ENCODE data around the gene VAMP8. TPM values are rescaled to one million over a fixed set of nuclear protein-coding genes. Genes with fewer than 3 reads are reported as not detected.
A peak's percentile ranks its signal among the peaks of the same experiment; 100 is the strongest.
"Not testable (repeated sequence)": the region's sequence is repeated elsewhere in the genome, so short reads cannot be mapped to it uniquely, and the experiment has no call there.

VAMP8 gene
- total and polyA plus RNA-seq, 2 donors (not counting 1 experiment from before 2014, with no cell fraction given), result 2.3 to 80.6 TPM

DNA sequence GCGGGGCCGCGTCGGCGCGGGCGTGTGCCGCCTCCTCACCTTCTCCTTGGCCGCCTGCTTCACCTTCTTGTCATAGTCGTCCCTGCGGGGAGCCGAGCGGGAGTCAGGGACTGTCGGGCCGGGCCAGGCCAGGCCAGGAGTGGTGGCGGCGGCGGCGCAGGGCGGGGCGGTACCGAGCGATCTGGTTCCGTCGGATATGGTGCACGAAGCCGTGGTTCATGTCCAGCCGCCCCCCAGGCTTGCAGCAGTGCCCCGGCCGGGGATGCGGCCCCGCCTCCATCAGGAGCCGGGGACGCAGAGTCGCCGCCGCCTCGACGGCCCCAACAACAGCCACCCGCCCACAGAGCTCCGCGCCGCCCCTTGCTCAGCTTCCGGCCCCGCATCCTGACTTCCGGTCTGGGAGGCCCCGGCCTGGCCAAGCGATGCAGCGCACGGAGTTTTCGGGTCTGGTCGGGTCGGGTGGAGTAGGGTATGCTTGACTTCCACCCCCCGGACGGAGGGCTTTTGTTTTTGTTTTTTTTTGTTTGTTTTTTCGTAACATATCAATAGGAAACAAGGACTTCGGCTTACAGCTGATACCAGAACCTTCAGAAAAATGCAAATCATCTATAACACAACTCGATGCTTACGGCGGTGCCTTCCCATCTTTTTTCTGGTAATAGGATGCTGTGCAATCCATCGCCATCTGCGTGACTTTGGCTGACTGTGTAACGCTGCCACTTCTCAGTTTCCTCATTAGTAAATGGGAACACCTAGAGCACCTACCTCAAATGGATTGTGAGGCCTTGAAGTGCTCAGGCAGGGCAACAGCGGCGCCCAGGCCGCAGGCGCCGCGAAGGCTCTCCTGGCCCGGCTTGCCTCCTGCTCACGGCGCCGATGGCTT lies 34.6 kb downstream of the VAMP8 start, which contains the start of gene C2orf68:
Gene C2orf68 (minus strand): TSS at position 362 of the 883 bp plus-strand sequence. CDS start 82 bp downstream, at position 280.
- TF ChIP-seq CTCF (conservative IDR thresholded peaks at IDR 0.05 in 1 of 2, IDR thresholded peaks at IDR 0.05 in 1 of 2; ENCODE audit: low read depth in 1 of 2, low read length in 2 of 2) (no peak), EZH2 (IDR thresholded peaks at IDR 0.05; ENCODE audit: low read length, missing control alignments) (no peak)
- peak within 1 kb of the TSS; percentile 73 for H3K9ac ChIP-seq (ENCODE audit: insufficient read depth, low read length)

DNA sequence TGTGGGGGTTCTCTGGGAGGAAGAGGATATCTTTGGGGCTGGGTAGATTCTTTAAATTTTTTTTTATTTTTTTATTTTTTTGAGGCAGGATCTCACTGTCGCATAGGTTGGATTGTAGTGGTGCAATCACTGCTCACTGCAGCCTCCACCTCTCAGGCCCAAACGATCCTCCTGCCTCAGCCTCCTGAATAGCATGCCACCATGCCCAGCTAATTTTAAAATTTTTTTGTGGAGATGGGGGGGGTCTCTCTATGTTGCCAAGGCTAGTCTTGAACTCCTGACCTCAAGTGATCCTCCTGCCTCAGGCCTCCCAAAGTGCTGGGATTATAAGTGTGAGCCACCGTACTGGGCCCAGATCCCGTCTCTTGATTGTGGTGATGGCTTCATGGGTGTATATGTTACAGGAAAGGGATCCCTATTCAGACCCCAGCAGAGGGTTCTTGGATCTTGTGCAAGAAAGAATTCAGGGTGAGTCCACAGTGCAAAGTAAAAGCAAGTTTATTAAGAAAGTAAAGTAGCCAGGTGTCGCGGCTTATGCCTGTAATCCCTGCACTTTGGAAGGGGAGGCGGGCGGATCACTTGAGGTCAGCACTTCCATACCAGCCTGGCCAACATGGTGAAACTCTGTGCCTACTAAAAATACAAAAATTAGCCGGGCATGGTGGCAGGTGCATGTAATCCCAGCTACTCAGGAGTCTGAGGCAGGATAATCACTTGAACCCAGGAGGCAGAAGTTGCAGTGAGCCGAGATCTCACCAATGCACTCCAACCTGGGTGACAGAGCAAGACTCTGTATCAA lies 36.5 kb downstream of the VAMP8 start:
- Histone ChIP-seq H3K9ac (ENCODE audit: insufficient read depth, low read length) (no peak overlapping the region), H2AFZ (ENCODE audit: low read length) (no peak overlapping the region), H3K79me2 (ENCODE audit: control insufficient read depth, insufficient read depth, low read length) (peaks cover 35% of the 10 kb centered on the region), H4K20me1 (ENCODE audit: control insufficient read depth, extremely low read depth, insufficient read depth, low read length) (peaks cover 3% of the 10 kb centered on the region), H3K27ac (ENCODE audit: insufficient read depth, low read length) (no peak overlapping the region), H3K4me2 (ENCODE audit: extremely low read depth, insufficient read depth, low read length) (no peak overlapping the region), H3K36me3 (ENCODE audit: control insufficient read depth, insufficient read depth, low read length) (peaks cover 5% of the 10 kb centered on the region), H3K27me3 (ENCODE audit: control insufficient read depth, insufficient read depth, low read length) (no peaks in the 10 kb centered on the region), H3K9me3 (ENCODE audit: control insufficient read depth, insufficient read depth, low read depth, low read length) (no peaks in the 10 kb centered on the region), H3K4me1 (ENCODE audit: control insufficient read depth, extremely low read depth, insufficient read depth, low read length) (peaks cover 15% of the 10 kb centered on the region), H3K4me3 (replicated peaks in 1 of 4; ENCODE audit: control extremely low read depth in 1 of 4, insufficient read depth in 1 of 4, low read depth in 3 of 4, low read length in 4 of 4) (no peak overlapping the region)
- no peak for TF ChIP-seq EZH2 (IDR thresholded peaks at IDR 0.05; ENCODE audit: low read length, missing control alignments)
- TF ChIP-seq CTCF (conservative IDR thresholded peaks at IDR 0.05 in 1 of 2, IDR thresholded peaks at IDR 0.05 in 1 of 2; ENCODE audit: low read depth in 1 of 2, low read length in 2 of 2), result no peak
- no peak for DNase-seq (ENCODE audit: low read depth in 2 of 2)

More for the DNA sequence above, 34.6 kb downstream of the VAMP8 start, which contains the start of gene C2orf68:
- Histone ChIP-seq H2AFZ (ENCODE audit: low read length) (peak within 1 kb of the TSS; percentile 95), H3K9me3 (ENCODE audit: control insufficient read depth, insufficient read depth, low read depth, low read length) (no peaks in the 10 kb centered on the region), H4K20me1 (ENCODE audit: control insufficient read depth, extremely low read depth, insufficient read depth, low read length) (no peaks in the 10 kb centered on the region), H3K4me1 (ENCODE audit: control insufficient read depth, extremely low read depth, insufficient read depth, low read length) (peaks cover 8% of the 10 kb centered on the region), H3K36me3 (ENCODE audit: control insufficient read depth, insufficient read depth, low read length) (peaks cover 9% of the 10 kb centered on the region), H3K27ac (ENCODE audit: insufficient read depth, low read length) (peak within 1 kb of the TSS; percentile 75), H3K4me2 (ENCODE audit: extremely low read depth, insufficient read depth, low read length) (peak within 1 kb of the TSS; percentile 96), H3K4me3 (replicated peaks in 1 of 4; ENCODE audit: control extremely low read depth in 1 of 4, insufficient read depth in 1 of 4, low read depth in 3 of 4, low read length in 4 of 4) (peak within 1 kb of the TSS; percentile 74 to 92 (median 82)), H3K27me3 (ENCODE audit: control insufficient read depth, insufficient read depth, low read length) (no peaks in the 10 kb centered on the region), H3K79me2 (ENCODE audit: control insufficient read depth, insufficient read depth, low read length) (peaks cover 18% of the 10 kb centered on the region)
- DNase-seq (ENCODE audit: low read depth in 2 of 2), result peak; percentile 85 to 88

DNA sequence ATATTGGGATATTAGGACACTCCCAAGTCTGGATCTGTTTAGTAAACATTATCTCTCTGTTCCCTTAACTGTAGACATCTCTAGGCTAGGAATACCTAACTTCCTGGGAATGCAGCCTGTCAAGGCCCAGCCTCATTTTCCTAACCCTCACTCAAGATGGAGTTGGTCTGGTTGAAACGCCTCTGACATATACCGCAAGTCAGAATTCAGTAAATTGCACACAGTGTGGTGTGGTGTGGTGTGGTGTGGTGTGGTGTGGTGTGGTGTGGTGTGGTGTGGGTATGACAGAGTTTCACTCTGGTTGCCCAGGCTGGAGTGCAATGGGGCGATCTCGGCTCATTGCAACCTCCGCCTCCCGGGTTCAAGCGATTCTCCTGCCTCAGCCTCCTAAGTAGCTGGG lies 37.4 kb downstream of the VAMP8 start:
- not testable (repeated sequence) for H4K20me1 ChIP-seq (ENCODE audit: control insufficient read depth, extremely low read depth, insufficient read depth, low read length); DNase-seq (ENCODE audit: low read depth in 2 of 2); H3K27me3 ChIP-seq (ENCODE audit: control insufficient read depth, insufficient read depth, low read length); H2AFZ ChIP-seq (ENCODE audit: low read length); H3K4me2 ChIP-seq (ENCODE audit: extremely low read depth, insufficient read depth, low read length); H3K9me3 ChIP-seq (ENCODE audit: control insufficient read depth, insufficient read depth, low read depth, low read length); H3K27ac ChIP-seq (ENCODE audit: insufficient read depth, low read length); H3K9ac ChIP-seq (ENCODE audit: insufficient read depth, low read length); H3K4me3 ChIP-seq (replicated peaks in 1 of 4; ENCODE audit: control extremely low read depth in 1 of 4, insufficient read depth in 1 of 4, low read depth in 3 of 4, low read length in 4 of 4); H3K36me3 ChIP-seq (ENCODE audit: control insufficient read depth, insufficient read depth, low read length)
- peaks cover 41% of the 10 kb centered on the region for H3K79me2 ChIP-seq (ENCODE audit: control insufficient read depth, insufficient read depth, low read length)
- H3K4me1 ChIP-seq (ENCODE audit: control insufficient read depth, extremely low read depth, insufficient read depth, low read length), result peaks cover 15% of the 10 kb centered on the region
